Hematopoietic multipotent progenitor cell treated with erythropoietin and hydrocortisone succinate and interleukin-3 and kit ligand, for 4 days (in vitro differentiated cells): ENCODE data around the gene LMTK2.
A peak's percentile ranks its signal among the peaks of the same experiment; 100 is the strongest.
"Not testable (repeated sequence)": the region's sequence is repeated elsewhere in the genome, so short reads cannot be mapped to it uniquely, and the experiment has no call there.

Experiments used
- DNase-seq: peaks from one replicate; pipeline ENCODE4 v3.0.0-alpha.2; 2015

The LMTK2 gene

GRCh38 chr7:98205162-98205845, 98.6 kb downstream of the LMTK2 start:
- no peak for DNase-seq

- DNase-seq = no peak
These were observed 100.0 kb downstream of the LMTK2 start for GRCh38 chr7:98206451-98207330.

GRCh38 chr7:98209166-98209920, 102.7 kb downstream of the LMTK2 start:
- no peak for DNase-seq

GRCh38 chr7:98210513-98211220, 104.0 kb downstream of the LMTK2 start:
- no peak for DNase-seq

- DNase-seq = peak; percentile 33
These were observed 104.6 kb downstream of the LMTK2 start, which contains the start of gene BHLHA15 for GRCh38 chr7:98211221-98211675. Gene BHLHA15, plus strand, starts transcription at chr7:98211439. Its CDS starts 871 bp downstream, at chr7:98212310.

- no peak for DNase-seq
These were observed 105.2 kb downstream of the LMTK2 start for GRCh38 chr7:98211676-98212531.

GRCh38 chr7:98212532-98213041, 105.9 kb downstream of the LMTK2 start:
- DNase-seq = no peak

GRCh38 chr7:98213296-98213887, 106.7 kb downstream of the LMTK2 start:
- no peak for DNase-seq

- no peak for DNase-seq
These were observed 107.5 kb downstream of the LMTK2 start for GRCh38 chr7:98213888-98214810.

GRCh38 chr7:98214811-98215321, 108.2 kb downstream of the LMTK2 start:
- DNase-seq = no peak

GRCh38 chr7:98215561-98216495, 109.2 kb downstream of the LMTK2 start:
- no peak for DNase-seq

- DNase-seq = no peak
These were observed 110.4 kb downstream of the LMTK2 start for GRCh38 chr7:98216941-98217622.

GRCh38 chr7:98217623-98218582, 111.2 kb downstream of the LMTK2 start:
- peak; percentile 86 for DNase-seq

GRCh38 chr7:98219382-98219781, 112.7 kb downstream of the LMTK2 start:
- not testable (repeated sequence) for DNase-seq

GRCh38 chr7:98221611-98222532, 115.2 kb downstream of the LMTK2 start:
- DNase-seq = no peak
